ENCODE results near the gene TMEM88. TPM values are rescaled to one million over a fixed set of nuclear protein-coding genes. Genes with fewer than 3 reads are reported as not detected.

Gene TMEM88
- total and polyA plus RNA-seq, 2 of the 13 experiments (the other 11 are each of a cell fraction or from before 2014, with no cell fraction given): 0.31 to 0.66 TPM

GRCh38 chr17:7834957-7835813 lies 19.7 kb upstream of the TMEM88 start (continued):
- TF ChIP-seq NFAT5 (CRISPR knock-in tag; IDR thresholded peaks at IDR 0.05) (no peak), ELF3 (CRISPR knock-in tag; IDR thresholded peaks at IDR 0.05) (peak; percentile 19; the same call in 1 of the 2 replicates), BRF2 (CRISPR knock-in tag; IDR thresholded peaks at IDR 0.05) (no peak), FOXC1 (CRISPR knock-in tag; IDR thresholded peaks at IDR 0.05; ENCODE audit: borderline replicate concordance) (peak; percentile 22; the same call in 1 of the 2 replicates), GATA4 (IDR thresholded peaks at IDR 0.05; ENCODE audit: borderline replicate concordance, low read depth) (no peak), ZNF317 (CRISPR knock-in tag; IDR thresholded peaks at IDR 0.05) (no peak), POGK (CRISPR knock-in tag; conservative IDR thresholded peaks at IDR 0.05) (0 out of 2 replicates have a peak, but pooled peaks have one; percentile 54), SOX13 (IDR thresholded peaks at IDR 0.05) (no peak), SOX13 (CRISPR knock-in tag; conservative IDR thresholded peaks at IDR 0.05 in 1 of 2, IDR thresholded peaks at IDR 0.05 in 1 of 2) (peak in 1 of 2 experiments; percentile 41; a peak in 1 of 4 replicates), GLMP (CRISPR knock-in tag; IDR thresholded peaks at IDR 0.05; ENCODE audit: borderline replicate concordance) (no peak), GLI4 (CRISPR knock-in tag; IDR thresholded peaks at IDR 0.05; ENCODE audit: borderline replicate concordance) (no peak), NR2F2 (IDR thresholded peaks at IDR 0.05; ENCODE audit: borderline replicate concordance, low read depth) (0 out of 2 replicates have a peak, but pooled peaks have one; percentile 6), SALL2 (CRISPR knock-in tag; IDR thresholded peaks at IDR 0.05) (no peak), PAF1 (CRISPR knock-in tag; IDR thresholded peaks at IDR 0.05) (no peak), RFX3 (CRISPR knock-in tag; IDR thresholded peaks at IDR 0.05) (peak; percentile 80), EEA1 (CRISPR knock-in tag; IDR thresholded peaks at IDR 0.05; ENCODE audit: borderline replicate concordance) (no peak), NFIC (IDR thresholded peaks at IDR 0.05; ENCODE audit: low read length) (no peak), ATAD3A (CRISPR knock-in tag; IDR thresholded peaks at IDR 0.05) (0 out of 2 replicates have a peak, but pooled peaks have one; percentile 14), CENPT (CRISPR knock-in tag; IDR thresholded peaks at IDR 0.05; ENCODE audit: low read depth) (no peak), NKX3-1 (CRISPR knock-in tag; IDR thresholded peaks at IDR 0.05) (no peak)

All from HepG2 (cell line).